Measurements from ENCODE around the gene PARPBP.

GRCh38 chr12:102106905-102107304 is 13.1 kb upstream of the PARPBP start:
- TF ChIP-seq CTCF (IDR thresholded peaks at IDR 0.05 in 8 of 11, conservative IDR thresholded peaks at IDR 0.05 in 3 of 11) (no peak), POLR2A (IDR thresholded peaks at IDR 0.05) (no peak), POLR2AphosphoS5 (IDR thresholded peaks at IDR 0.05) (no peak)
